Epithelial cell of umbilical artery (primary cell): ENCODE data around the gene PIAS2. TPM values are rescaled to one million over a fixed set of nuclear protein-coding genes. Genes with fewer than 3 reads are reported as not detected.

Experiments used
- total RNA-seq: library from RNA; depleted of rRNA; stranded (reverse); fragments of >200 nt; gene quantifications from 2 replicates; pipeline ENCODE4 v1.2.3, GENCODE V29; 2014

PIAS2 gene, protein sequence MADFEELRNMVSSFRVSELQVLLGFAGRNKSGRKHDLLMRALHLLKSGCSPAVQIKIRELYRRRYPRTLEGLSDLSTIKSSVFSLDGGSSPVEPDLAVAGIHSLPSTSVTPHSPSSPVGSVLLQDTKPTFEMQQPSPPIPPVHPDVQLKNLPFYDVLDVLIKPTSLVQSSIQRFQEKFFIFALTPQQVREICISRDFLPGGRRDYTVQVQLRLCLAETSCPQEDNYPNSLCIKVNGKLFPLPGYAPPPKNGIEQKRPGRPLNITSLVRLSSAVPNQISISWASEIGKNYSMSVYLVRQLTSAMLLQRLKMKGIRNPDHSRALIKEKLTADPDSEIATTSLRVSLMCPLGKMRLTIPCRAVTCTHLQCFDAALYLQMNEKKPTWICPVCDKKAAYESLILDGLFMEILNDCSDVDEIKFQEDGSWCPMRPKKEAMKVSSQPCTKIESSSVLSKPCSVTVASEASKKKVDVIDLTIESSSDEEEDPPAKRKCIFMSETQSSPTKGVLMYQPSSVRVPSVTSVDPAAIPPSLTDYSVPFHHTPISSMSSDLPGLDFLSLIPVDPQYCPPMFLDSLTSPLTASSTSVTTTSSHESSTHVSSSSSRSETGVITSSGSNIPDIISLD
- total RNA-seq = 10.7 and 13.7 TPM in 2 replicates

DNA sequence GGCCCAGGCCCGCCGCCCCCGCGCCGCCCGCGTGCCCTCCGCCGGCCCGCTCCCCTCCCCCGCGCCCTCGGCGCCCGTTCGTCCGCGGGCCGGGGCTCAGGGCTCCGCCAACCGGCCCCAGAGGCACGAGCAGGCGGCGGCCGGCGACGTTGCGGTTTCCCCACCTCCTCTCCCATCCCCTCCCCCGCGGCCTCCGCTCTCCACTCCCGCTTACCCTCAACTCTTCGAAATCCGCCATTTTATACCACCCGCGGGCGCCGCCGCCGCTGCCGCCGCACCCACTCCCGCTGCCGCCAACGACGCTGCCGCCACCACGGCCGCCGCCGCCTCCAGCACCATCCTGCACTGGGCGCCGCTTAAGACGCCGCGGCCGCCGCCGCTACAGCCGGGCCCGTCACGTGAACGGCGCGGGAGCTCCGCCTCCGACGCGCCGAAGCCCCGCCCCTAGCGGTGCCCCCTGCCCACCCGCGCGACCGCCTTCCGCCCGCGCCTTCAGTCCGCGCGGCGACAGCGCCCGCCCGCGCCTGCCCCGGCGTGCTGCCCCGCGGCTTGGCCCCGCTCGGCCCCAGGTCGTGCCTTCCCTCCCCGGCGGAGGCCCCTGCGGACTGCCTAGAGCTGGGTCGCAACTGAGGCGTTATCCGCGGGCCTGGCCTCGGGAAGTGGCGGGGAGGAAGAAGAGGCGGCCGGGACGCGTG lies at the start of gene PIAS2, which contains the start of gene KATNAL2:
PIAS2 (minus strand) TSS at position 400 of the 695 bp plus-strand sequence; CDS start at position 238, 162 bp downstream.
KATNAL2 (plus strand) TSS at position 495 of the 695 bp plus-strand sequence. CDS start 29,271 bp downstream, outside the sequence.

DNA sequence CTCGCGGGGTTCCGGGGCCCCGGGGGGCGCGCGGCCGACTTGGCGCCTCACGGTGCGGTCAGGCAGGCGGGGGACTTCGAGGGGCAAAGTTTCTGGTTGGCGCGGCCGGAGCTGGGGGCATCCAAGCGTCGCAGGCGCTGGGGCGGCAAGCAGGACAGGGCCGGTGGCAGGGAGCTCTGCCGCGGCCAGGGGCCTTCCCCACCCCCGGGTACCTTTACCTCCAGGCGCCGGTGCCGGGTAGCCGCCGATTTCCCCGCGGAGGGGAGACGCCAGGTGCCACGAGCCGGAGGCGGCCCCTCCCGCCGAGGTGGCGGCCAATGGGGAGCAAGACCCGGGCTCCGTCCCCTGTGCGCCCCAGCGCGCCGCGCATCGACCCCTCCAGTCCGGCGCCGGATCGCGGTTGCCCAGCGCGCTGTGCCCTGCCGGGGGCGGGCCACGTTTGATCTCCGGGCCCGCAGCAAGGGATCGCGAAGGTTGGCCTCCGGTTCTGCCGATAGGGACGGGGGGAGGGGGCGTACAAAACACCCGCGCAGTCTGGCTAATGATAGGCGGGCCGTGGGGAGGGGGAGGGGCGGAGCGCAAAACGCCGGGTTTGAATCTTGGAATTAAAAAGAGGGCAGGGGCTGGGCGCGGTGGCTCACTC lies 160.6 kb downstream of the PIAS2 start, which contains the start of gene ST8SIA5:
ST8SIA5 (minus strand) TSS at position 495 of the 643 bp plus-strand sequence. CDS start 545 bp downstream, outside the sequence.

Other genes starting within 250 kb of the PIAS2 start
- gene ST8SIA5, start 160.5 kb downstream of the PIAS2 start, total RNA-seq = under 0.01 TPM in 1 of 2 replicates, not detected in the other
- 0.32 and 1.1 TPM in 2 replicates for gene KATNAL2, start 95 bp upstream of the PIAS2 start, total RNA-seq
- not detected in 2 replicates for gene ELOA2, start 118.1 kb upstream of the PIAS2 start, total RNA-seq
- gene HDHD2, start 233.0 kb upstream of the PIAS2 start, total RNA-seq = 9.4 and 15.8 TPM in 2 replicates